H4 (cell line): ENCODE measurements around the gene IL18R1. TPM values are rescaled to one million over a fixed set of nuclear protein-coding genes. Genes with fewer than 3 reads are reported as not detected.

Source experiments
- DNase-seq: peaks from one replicate; pipeline ENCODE4 v3.0.0-alpha.2; 2015; ENCODE audit warnings: low spot score
- total RNA-seq: library from RNA; depleted of rRNA; stranded (reverse); fragments of >200 nt; shearing (Covaris generic); gene quantifications from 2 replicates; pipeline ENCODE4 v1.2.3, GENCODE V29; 2014

The IL18R1 gene
- total RNA-seq, 1 experiment from 2014 or later: 2.0 TPM

- DNase-seq: no peak
These were observed 36.0 kb downstream of the IL18R1 start for GRCh38 chr2:102391565-102391964.

- DNase-seq: no peak
These were observed 36.5 kb downstream of the IL18R1 start for GRCh38 chr2:102392096-102392495.

GRCh38 chr2:102392942-102393341 is 37.3 kb downstream of the IL18R1 start:
- DNase-seq: no peak

DNA sequence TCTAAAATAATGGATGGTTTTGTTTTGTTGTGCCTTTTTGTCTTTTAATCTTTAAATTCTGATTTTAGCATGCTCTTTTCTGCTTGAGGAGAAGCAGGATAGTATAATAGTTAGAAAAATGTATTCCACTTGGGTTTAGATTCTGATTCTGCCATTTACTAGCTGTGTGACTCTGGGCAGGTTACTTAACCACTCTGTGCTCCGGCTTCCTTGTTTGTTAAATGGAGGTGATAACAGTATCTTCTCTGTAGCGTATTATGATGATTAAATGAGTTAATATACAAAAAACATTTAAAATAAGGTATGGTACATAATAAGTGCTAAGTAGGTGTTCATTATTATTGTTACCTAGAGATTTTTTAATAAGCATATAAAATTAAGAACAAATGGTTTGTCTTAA is 40.4 kb downstream of the IL18R1 start:
- no peak for DNase-seq

GRCh38 chr2:102397209-102397608 is 41.6 kb downstream of the IL18R1 start:
- DNase-seq: no peak

- DNase-seq: no peak
These were observed 44.0 kb downstream of the IL18R1 start for GRCh38 chr2:102399499-102400141.

GRCh38 chr2:102401456-102401855 is 45.9 kb downstream of the IL18R1 start:
- no peak for DNase-seq

DNA sequence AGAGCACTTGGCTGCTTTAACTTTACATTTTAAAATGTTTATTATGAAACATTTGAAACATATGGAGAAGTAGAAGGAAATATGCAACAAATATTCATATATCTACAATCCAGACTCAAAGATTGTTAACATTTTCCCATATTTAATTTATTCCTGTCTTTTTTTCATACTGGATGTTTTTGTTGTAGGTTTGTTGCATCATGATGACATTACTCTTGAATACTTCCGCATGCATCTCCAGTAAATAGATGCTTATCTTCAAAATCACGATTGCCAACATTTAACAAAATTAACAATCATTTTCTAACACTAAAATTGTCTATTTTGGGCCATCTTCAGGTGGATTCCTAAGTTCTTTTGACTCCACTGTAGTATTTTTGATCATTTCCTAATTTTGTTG is 46.3 kb downstream of the IL18R1 start:
- no peak for DNase-seq

DNA sequence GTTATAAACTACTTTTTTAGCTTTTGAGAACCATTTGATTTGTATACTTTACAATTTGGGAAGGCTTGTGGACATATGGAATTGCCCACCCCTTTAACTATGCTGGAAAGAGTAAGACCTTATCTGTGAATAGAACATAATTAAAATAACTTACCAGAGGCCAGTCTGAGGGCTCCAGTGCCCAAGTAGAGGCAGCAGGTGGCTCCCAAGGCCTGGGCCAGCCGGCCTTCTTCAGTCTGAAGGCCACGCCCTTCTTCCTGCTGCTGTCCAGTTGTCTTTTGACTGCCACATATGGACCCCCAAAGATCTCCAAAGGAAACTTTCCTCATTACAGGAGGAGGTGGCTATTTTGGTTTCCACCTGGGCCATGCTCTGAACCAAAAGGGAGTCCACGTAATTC is 55.4 kb downstream of the IL18R1 start:
- no peak for DNase-seq

GRCh38 chr2:102412199-102412598 is 56.6 kb downstream of the IL18R1 start:
- no peak for DNase-seq

GRCh38 chr2:102417946-102418345 is 62.4 kb downstream of the IL18R1 start:
- no peak for DNase-seq

DNA sequence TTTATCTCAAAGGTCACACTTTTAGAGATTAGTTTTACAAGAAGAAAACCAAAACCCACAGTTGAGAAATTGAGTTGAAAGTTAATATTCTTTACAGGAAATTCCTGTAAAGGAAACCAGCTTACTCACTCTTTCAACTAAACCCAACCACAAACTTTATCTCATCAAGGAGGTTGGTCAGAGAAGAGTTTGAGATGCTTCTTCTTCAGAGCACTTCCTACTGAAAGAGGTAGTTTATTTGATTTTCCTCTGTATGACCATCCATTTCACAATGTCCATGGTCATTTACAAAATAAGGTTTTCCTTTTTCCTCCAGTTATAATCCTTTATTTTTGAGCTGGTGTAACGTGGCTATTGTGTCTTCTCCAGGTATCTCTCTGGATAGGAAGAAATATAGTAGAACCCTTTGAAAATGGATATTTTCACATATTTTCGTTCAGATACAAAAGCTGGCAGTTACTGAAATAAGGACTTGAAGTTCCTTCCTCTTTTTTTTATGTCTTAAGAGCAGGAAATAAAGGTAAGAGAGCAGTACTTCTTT is 62.9 kb downstream of the IL18R1 start:
- DNase-seq: no peak

DNA sequence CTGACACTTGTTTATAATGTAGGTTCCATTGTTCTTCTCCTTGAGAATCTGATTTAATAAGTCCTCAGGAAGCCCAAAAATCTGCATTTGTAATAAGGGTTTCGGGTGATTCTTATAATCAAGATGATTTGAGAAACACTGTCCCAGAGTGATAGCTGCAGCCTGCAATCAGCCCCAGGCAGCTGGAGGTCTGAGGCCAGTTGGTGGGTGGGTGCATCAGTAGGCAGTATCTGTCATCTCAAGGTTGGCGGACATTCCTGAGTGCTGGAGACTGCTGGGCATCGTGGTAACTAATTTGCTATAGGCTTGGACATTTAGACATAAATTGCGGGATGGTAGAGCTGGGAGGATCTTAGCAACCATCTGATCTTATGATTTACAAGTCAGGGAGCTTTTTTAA is 64.7 kb downstream of the IL18R1 start:
- no peak for DNase-seq

DNA sequence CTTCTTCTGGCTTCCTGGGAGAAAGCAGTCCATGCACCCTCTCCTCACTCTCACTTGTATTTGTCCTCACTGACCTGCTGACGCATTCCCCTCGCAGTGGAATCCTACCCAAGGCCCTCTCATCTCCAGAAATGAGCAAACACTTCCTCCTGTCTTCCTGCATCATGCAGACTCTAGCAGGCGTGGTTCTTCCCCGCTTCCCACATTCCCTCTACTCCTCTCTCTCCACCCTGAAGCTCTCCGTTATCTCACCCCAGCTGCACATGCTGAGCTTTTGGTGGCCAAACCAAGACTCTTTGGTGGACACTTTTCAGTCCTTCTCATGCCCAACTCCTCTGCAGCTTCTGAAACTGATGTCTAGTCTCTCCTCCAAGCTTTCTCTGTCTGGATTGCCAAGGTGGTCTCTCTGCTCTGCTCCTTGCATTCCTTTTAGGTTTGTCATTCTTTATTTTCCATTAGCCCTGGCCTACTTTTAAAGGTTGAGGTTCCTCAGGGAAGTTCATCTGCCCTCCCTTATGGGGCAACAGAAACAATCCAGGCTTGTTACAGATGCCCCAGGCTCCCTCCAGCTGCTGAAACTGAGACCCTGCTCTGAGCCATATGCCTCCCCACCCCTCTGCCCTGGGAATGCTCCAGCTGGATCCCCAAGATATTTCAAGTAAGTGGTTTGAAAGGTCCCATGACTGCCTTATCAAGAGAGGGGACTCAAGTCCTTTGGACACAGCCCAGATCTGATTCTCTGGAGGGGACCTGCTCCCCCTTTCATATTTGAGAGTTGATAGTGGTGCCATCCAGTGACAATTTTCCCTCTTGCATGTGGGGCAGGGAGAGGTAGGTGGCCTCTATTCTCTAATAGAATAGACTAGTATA is 66.5 kb downstream of the IL18R1 start:
- no peak for DNase-seq

DNA sequence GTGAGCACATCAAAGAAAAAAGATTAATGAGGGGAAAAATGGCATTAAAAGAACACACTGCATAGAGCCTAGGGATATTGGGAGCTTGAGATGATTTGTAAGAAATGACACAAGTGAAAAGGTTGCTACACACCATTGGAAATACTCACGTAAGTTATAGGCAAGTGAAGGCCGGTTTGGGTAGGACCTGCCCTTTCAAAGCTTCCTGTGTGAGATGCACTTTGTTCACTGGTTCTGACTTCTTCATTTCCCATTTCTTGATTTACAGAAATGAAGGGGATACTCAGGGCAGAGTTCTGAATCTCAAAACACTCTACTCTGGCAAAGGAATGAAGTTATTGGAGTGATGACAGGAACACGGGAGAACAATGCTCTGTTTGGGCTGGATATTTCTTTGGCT is 67.3 kb downstream of the IL18R1 start, which contains the start of gene IL18RAP:
Gene IL18RAP (plus strand): TSS at position 251 of the 400 bp plus-strand sequence. CDS start 118 bp downstream, at position 369.
- DNase-seq: no peak

DNA sequence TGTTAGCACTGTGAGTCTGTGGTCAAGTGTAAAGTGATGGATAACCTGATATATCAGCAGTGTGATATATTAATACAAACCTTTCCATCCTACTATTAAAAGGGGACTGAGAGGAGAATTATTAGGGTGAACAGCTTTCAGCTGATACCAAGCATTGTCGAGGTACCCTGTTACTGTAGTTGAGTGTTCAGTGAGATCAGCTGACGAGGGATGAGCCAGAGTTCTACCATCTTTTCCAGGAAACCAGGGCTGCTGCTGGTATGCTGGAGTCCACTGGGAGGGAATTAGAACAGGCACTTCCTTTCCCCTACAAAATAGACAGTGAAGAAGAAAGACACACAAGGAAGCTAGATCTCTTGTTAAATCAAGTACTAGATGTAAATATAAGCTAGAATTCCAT is 67.8 kb downstream of the IL18R1 start:
- no peak for DNase-seq

GRCh38 chr2:102424754-102425153 is 69.2 kb downstream of the IL18R1 start:
- no peak for DNase-seq

DNA sequence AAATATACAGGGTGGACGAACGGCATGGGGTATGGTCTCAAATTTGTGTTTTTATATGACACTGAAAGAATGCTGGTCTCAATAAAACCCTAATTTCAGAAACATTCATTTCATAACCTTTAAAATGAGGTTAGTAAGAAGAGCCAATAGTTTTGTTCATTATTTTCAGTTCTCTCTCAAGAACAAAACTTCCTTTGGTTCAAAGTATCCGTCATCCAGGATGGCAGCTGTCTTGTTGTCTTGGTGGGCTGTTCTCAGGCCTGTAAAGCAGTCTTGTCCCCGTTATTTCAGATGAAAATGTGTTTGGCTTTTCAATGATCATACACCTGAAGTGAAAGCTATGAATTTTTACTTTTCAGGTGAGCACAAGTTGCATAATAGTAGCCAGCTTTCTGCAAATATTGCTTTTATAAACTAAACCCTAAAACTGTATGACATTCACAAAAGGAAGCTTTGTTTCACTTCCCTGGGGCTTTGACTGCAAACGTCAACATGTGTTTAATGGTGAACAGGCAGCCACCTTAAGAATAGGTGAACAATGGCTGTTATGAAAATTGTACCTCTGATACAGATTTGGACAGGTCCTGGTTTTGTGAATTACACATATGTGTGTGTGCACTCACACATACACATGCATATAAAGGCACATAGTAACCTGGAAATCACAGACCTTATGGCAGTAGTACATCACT is 70.0 kb downstream of the IL18R1 start:
- DNase-seq: no peak

DNA sequence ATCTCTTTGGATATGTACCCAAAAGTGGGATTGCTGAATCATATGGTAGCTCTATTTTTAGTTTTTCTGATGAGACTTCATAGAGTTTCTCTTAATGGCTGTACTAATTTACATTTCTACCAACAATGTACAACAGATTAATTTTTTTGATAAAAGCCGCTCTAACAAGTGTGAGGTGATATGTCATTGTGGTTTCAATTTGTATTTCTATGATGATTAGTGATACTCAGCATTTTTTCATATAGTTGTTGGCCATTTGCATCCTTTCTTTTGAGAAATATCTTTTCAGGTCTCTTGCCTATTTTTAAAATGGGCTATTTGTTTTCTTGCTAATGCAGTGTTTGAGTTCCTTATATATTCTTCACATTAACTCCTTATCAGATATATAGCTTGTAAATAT is 71.7 kb downstream of the IL18R1 start:
- DNase-seq: no peak

- DNase-seq: no peak
These were observed 73.0 kb downstream of the IL18R1 start for GRCh38 chr2:102428573-102428972.

- DNase-seq: no peak
These were observed 76.8 kb downstream of the IL18R1 start for GRCh38 chr2:102432386-102432785.

DNA sequence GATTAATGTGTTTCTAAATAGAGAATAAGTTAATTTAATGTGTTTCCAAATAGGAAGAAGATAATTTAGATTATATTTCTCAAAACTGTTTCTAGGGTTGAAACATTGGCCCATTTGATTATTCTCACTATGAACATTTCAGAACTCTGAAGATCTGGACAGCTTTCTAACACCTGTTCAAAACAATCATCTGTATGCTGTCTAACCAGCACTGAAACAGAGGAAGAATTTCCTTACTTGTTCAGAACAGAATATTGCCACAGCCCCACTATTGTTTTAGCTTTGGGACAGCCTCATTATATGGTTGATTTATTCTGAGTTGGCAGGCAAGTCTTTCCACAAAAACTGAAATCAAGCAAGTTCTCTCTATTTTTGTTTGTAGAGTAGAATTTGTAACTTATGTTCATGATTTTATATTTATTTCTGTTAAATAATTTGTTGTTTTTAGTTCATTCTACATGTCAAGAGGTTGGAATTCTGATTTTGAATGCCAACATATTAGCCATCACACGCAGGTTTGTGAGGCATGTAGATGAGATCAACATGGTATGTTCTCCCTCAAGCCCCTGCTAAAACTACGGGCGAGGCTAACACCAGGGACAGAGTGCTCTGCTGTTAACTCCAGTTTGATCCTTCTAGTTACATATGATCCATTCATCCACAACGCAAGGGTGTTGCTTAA is 78.5 kb downstream of the IL18R1 start:
- DNase-seq: no peak
